Right lobe of liver (tissue), 6 donors: ENCODE results near the gene FNDC10. TPM values are rescaled to one million over a fixed set of nuclear protein-coding genes. Genes with fewer than 3 reads are reported as not detected.

Experiments used
- ATAC-seq, 4 donors: fragments of 200-7000 bp; cut with Tn5 transposase; one replicate each; pipeline ENCODE4 v1.9.1; 2020; ENCODE audit warnings: mild to moderate bottlenecking in 4 of 4, moderate library complexity in 4 of 4
- DNase-seq, 3 donors: peaks; one replicate each; pipeline ENCODE4 v3.0.0-alpha.2; 2020
- H3K27ac ChIP-seq, 3 donors: fragments of 200-600 bp; one replicate each; pipeline ENCODE4 v1.8.0; 2022
- H3K27me3 ChIP-seq, 2 donors: fragments of 200-600 bp; one replicate each; pipeline ENCODE4 v1.8.0; 2022
- H3K36me3 ChIP-seq, 4 donors: fragments of 200-600 bp; sonication (generic) in 1 of 4; one replicate each; pipeline versions ENCODE4 v1.5.1 to v1.8.0; 2017 to 2022; ENCODE audit warnings: control low read depth in 1 of 4
- H3K4me1 ChIP-seq, 4 donors: fragments of 200-600 bp; sonication (generic) in 1 of 4; one replicate each; pipeline versions ENCODE4 v1.5.1 to v1.8.0; 2017 to 2022; ENCODE audit warnings: control low read depth in 1 of 4
- H3K4me3 ChIP-seq, 3 donors: fragments of 200-600 bp; one replicate each; pipeline ENCODE4 v1.8.0; 2022
- H3K9me3 ChIP-seq, 4 donors: fragments of 200-600 bp; sonication (generic) in 1 of 4; one replicate each; pipeline versions ENCODE4 v1.5.1 to v1.8.0; 2017 to 2022; ENCODE audit warnings: control low read depth in 1 of 4
- POLR2A ChIP-seq: fragments of 450-650 bp; IDR thresholded peaks from one replicate; pipeline ENCODE4 v1.6.1; 2017; ENCODE audit warnings: antibody characterized with exemption, mild to moderate bottlenecking
- WGBS: methylation state at CpG from one replicate; pipeline ENCODE4 v1.1.6; 2018; ENCODE audit warnings: low coverage, low lambda C conversion rate; ENCODE audit not compliant: insufficient coverage; ENCODE audit errors: missing lambda C conversion rate; 5-methylcytosine and 5-hydroxymethylcytosine counted together
- intact Hi-C, 2 donors: fragments of 100-400 bp; cut with DNase I; formaldehyde crosslinking; loops; one replicate each; pipeline versions ENCODE4 v1.11.2 to v1.14.1; 2022
- total RNA-seq, 6 experiments: library from RNA; depleted of rRNA in 2 of 6; stranded (reverse); fragments of >200 nt in 2 of 6; fragmentation: NEBNext Ultra II Directional in 3 of 6; extraction: Animal tissue kit (Norgen Biotek cat#: 25700) in 3 of 6; gene quantifications; one replicate each; pipeline versions ENCODE4 v1.1.0 to v1.2.4, GENCODE V29; 2016 to 2023
- TF ChIP-seq, protein P1 (sequence below), 4 donors: fragments of 200-600 bp in 3 of 4; fragments of 450-650 bp in 1 of 4; IDR thresholded peaks; one replicate each; pipeline versions ENCODE4 v1.5.1 to v1.8.0; 2016 to 2022; ENCODE audit warnings: antibody characterized with exemption in 4 of 4, mild to moderate bottlenecking in 2 of 4
- donor health status: DM: no; HTN: yes; CAD: no.
- donor health status: DM: no; HTN: no; CAD: no.
- donor health status: DM: no; HTN: no; CAD: no.
- donor health status: DM: no; HTN: yes; CAD: no.
- donor health status: DM: no; HTN: yes; CAD: no.

Gene FNDC10
- total RNA-seq, 6 experiments from 2014 or later = 0.09 to 1.6 (median 0.46) TPM

DNA sequence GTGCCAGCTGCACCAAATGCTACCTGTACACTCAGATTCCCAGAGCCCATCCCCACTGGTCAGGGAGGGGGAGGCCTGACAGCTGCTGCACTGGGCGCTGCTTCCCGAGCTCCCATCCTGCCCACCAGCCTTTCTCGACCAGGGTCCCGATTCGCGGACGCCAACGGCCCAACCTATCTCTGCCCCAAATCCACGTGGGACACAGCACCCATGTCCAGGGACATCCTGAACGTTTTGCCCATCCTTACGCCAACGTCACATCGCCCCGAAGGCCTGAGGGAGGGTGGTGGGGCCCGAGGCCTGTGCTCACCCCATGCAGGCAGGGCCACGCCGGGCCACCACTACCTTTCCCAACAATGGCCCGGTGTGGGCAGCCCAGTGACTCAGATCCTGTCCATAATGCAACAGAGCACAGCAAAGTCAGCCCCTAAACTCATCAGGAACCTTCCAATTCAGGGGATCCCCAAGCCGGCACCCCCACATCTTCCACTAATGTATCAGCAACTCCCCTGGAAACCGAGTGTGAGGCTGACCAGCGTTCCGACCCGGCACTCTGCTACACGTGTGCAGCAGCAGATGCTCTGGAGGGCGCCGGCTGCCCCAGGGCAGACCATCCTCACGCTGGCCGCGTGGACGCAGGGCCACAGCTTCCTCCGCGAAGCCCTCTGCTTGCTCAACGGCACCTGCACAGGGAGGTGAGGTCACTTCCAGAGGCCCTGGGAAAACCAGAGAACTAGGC is 48.2 kb downstream of the FNDC10 start:
- no peak overlapping the region for H3K27ac ChIP-seq
- no peaks in the 10 kb centered on the region for H3K27me3 ChIP-seq
- no peak for TF ChIP-seq POLR2A
- TF ChIP-seq, protein P1, sequence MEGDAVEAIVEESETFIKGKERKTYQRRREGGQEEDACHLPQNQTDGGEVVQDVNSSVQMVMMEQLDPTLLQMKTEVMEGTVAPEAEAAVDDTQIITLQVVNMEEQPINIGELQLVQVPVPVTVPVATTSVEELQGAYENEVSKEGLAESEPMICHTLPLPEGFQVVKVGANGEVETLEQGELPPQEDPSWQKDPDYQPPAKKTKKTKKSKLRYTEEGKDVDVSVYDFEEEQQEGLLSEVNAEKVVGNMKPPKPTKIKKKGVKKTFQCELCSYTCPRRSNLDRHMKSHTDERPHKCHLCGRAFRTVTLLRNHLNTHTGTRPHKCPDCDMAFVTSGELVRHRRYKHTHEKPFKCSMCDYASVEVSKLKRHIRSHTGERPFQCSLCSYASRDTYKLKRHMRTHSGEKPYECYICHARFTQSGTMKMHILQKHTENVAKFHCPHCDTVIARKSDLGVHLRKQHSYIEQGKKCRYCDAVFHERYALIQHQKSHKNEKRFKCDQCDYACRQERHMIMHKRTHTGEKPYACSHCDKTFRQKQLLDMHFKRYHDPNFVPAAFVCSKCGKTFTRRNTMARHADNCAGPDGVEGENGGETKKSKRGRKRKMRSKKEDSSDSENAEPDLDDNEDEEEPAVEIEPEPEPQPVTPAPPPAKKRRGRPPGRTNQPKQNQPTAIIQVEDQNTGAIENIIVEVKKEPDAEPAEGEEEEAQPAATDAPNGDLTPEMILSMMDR (IDR thresholded peaks at IDR 0.05) = no peak
- DNase-seq = peak in 1 of 3 donors; percentile 52
- no peaks in the 10 kb centered on the region for H3K9me3 ChIP-seq
- intact Hi-C loops = no loop called here
- H3K4me3 ChIP-seq = no peak overlapping the region
- peaks cover 0 to 6% (median 0%) of the 10 kb centered on the region in 4 donors for H3K4me1 ChIP-seq
- H3K36me3 ChIP-seq = no peaks in the 10 kb centered on the region
- ATAC-seq = no peak
- 86% methylated on average over 16 of the region's 33 CpGs for WGBS

DNA sequence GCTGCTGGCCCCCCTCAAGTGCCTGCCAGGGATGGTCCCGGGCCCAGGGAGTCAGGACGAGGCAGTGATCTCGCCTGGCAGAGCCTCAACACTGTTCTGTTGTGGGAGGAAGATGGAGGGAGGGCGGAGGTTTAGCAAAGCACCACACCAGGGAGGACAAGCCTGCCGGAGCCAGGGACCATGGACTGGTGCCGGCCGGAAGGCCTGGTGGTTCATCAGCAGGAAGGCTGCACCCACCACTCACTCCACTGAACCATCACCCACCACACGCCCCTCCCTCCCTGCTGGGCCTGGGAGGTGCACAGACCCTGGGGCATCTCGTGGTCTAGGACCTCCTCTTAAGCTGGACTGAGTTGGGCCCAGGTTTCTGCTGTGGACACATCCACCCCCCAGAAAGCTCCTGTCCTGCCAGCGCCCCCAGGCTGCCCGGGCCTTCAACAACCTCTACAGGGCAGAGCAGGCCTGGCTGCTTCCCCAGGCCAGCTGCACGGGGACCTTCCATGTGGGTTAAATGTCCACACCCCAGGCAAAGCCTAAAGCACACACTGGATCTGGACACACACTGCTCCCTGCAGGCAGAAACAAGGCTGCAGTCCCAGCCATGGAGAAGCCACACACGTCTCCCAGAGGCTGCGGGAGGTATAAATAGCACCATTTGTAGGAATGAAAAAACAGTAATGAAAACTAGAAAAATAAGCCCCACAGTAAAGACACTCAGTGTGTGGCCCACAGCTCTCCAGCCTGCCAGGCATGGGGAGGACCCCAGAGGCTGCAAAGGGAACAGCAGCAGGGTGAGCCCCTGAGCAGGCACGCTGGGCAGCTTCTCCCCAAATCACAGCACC is 49.1 kb downstream of the FNDC10 start:
- intact Hi-C loops = no loop called here
- H3K9me3 ChIP-seq = no peaks in the 10 kb centered on the region
- peak in 2 of 4 donors; percentile 14 to 30 for ATAC-seq

DNA sequence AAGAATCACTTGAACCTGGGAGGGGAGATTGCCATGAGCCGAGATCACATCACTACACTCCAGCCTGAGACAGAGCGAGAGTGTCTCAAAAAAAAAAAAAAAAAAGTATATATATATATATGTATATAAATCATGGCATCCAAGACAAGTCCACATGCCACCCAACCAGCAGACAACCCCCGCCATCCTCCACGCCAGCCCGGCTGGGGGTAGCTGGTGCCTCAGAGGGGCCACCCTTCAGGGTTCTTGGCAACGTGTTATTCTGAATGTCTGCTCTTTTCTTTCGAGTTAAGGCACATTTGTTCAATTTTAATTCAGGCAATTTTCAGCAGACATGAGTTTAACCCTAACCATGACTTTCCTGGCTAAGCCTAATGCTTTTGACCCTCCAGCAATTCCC is 49.8 kb downstream of the FNDC10 start:
- ATAC-seq = no peak
- Histone ChIP-seq H3K27me3 (no peaks in the 10 kb centered on the region), H3K36me3 (no peaks in the 10 kb centered on the region), H3K9me3 (no peaks in the 10 kb centered on the region), H3K4me3 (no peak overlapping the region), H3K27ac (no peak overlapping the region), H3K4me1 (peaks cover 0 to 3% (median 0%) of the 10 kb centered on the region in 4 donors)
- no peak for DNase-seq
- 86% methylated on average over 6 of the region's 7 CpGs for WGBS
- intact Hi-C loops = no loop called here
- no peak for TF ChIP-seq POLR2A
- TF ChIP-seq, protein P1 (IDR thresholded peaks at IDR 0.05) = no peak

More for the DNA sequence above, 49.1 kb downstream of the FNDC10 start:
- TF ChIP-seq, protein P1 (IDR thresholded peaks at IDR 0.05) = peak in 2 of 4 donors; percentile 12 to 27
- no peak for TF ChIP-seq POLR2A
- Histone ChIP-seq H3K27ac (no peak overlapping the region), H3K36me3 (no peaks in the 10 kb centered on the region), H3K27me3 (no peaks in the 10 kb centered on the region), H3K4me1 (peaks cover 0 to 6% (median 0%) of the 10 kb centered on the region in 4 donors), H3K4me3 (no peak overlapping the region)
- WGBS = 66% methylated on average over 4 of the region's 15 CpGs
- no peak for DNase-seq

DNA sequence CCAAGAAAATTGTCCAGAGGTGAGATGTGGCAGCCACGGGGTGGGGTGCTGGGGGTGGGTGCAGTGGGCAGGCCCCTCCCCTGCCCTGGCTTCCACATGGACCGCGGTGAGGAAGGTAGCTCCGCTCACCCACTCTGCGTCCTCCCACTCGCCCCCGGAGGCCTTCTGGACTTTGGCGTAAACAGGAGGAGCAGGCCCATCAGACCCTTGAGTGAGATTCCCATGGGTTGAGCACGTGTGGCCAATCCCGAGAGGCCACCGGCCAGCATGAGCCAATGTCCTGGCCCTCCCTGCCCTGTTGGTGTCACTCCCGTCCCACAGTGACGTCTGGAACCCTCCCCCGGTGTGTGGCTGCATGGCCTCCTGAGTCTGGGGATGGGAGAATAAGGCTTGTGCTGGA is 51.3 kb downstream of the FNDC10 start:
- ATAC-seq = no peak

More for the DNA sequence above, 51.3 kb downstream of the FNDC10 start:
- intact Hi-C loops = no loop called here
- DNase-seq = peak in 1 of 3 donors; percentile 55
- H3K27me3 ChIP-seq = no peaks in the 10 kb centered on the region
- no peaks in the 10 kb centered on the region for H3K36me3 ChIP-seq
- H3K4me3 ChIP-seq = no peak overlapping the region
- TF ChIP-seq, protein P1 (IDR thresholded peaks at IDR 0.05) = no peak
- TF ChIP-seq POLR2A = no peak
- no peak overlapping the region for H3K27ac ChIP-seq
- no CpG with 5 or more reads among the region's 14 CpGs for WGBS
- H3K9me3 ChIP-seq = no peaks in the 10 kb centered on the region
- H3K4me1 ChIP-seq = no peaks in the 10 kb centered on the region

Other genes with a start within 250 kb of the FNDC10 start
- gene MXRA8, start 241.6 kb downstream of the FNDC10 start, total RNA-seq = 10 to 100 TPM in 2 of 6 experiments, 1 to 10 TPM in 4; 2.2 to 11.9 (median 3.3) TPM
- gene AURKAIP1, start 224.9 kb downstream of the FNDC10 start, total RNA-seq = 100 to 1,000 TPM in 3 of 6 experiments, 10 to 100 TPM in 3; 70.0 to 140 (median 104) TPM
- gene CCNL2, start 200.8 kb downstream of the FNDC10 start, total RNA-seq = 100 to 1,000 TPM in 4 of 6 experiments, 10 to 100 TPM in 2; 80.8 to 127 (median 101) TPM
- gene MRPL20, start 192.8 kb downstream of the FNDC10 start, total RNA-seq = 10 to 100 TPM; 44.1 to 91.2 (median 56.5) TPM
- gene ANKRD65, start 178.9 kb downstream of the FNDC10 start, total RNA-seq = under 1 TPM; 0.19 to 0.89 (median 0.35) TPM
- 100 to 1,000 TPM in 1 of 6 experiments, 10 to 100 TPM in 5; 39.5 to 195 (median 78.7) TPM for gene VWA1, start 164.4 kb downstream of the FNDC10 start, total RNA-seq
- gene ATAD3C, start 150.4 kb downstream of the FNDC10 start, total RNA-seq = 1 to 10 TPM in 4 of 6 experiments, under 1 TPM in 2; 0.74 to 3.1 (median 1.9) TPM
- gene ATAD3B, start 128.4 kb downstream of the FNDC10 start, total RNA-seq = 10 to 100 TPM in 3 of 6 experiments, 1 to 10 TPM in 3; 8.9 to 15.0 (median 10.2) TPM
- 10 to 100 TPM; 10.8 to 31.7 (median 13.1) TPM for gene ATAD3A, start 88.0 kb downstream of the FNDC10 start, total RNA-seq
- under 1 TPM in 1 of 6 experiments, not detected in 5; 0.40 TPM for gene TMEM240, start 59.5 kb downstream of the FNDC10 start, total RNA-seq
- gene SSU72, start 25.3 kb downstream of the FNDC10 start, total RNA-seq = 10 to 100 TPM; 46.6 to 72.6 (median 63.8) TPM
- 10 to 100 TPM; 20.7 to 38.5 (median 33.9) TPM for gene MIB2, start 15.4 kb upstream of the FNDC10 start, total RNA-seq
- 1 to 10 TPM in 5 of 6 experiments, under 1 TPM in 1; 0.75 to 4.0 (median 2.3) TPM for gene MMP23B, start 32.0 kb upstream of the FNDC10 start, total RNA-seq
- gene CDK11B, start 58.9 kb upstream of the FNDC10 start, total RNA-seq = 10 to 100 TPM in 2 of 6 experiments, 1 to 10 TPM in 4; 8.0 to 11.8 (median 9.5) TPM
- 10 to 100 TPM; 13.4 to 19.9 (median 17.0) TPM for gene SLC35E2B, start 92.7 kb upstream of the FNDC10 start, total RNA-seq
- gene CDK11A, start 124.2 kb upstream of the FNDC10 start, total RNA-seq = 10 to 100 TPM in 4 of 6 experiments, 1 to 10 TPM in 2; 8.4 to 25.2 (median 11.0) TPM
- 100 to 1,000 TPM in 3 of 6 experiments, 10 to 100 TPM in 3; 80.3 to 143 (median 100) TPM for gene NADK, start 178.3 kb upstream of the FNDC10 start, total RNA-seq